Body of pancreas (tissue), 4 donors: ENCODE results near the gene PRM2.

Source experiments
- POLR2A ChIP-seq, 3 donors: fragments of 450-650 bp; IDR thresholded peaks; one replicate each; pipeline ENCODE4 v1.6.1; 2016; ENCODE audit warnings: antibody characterized with exemption in 3 of 3, mild to moderate bottlenecking in 2 of 3
- TF ChIP-seq, protein P1 (sequence below), 7 experiments: fragments of 450-650 bp in 4 of 7; fragments of 200-600 bp in 3 of 7; sonication (generic) in 3 of 7; IDR thresholded peaks; one replicate each; pipeline ENCODE4 v1.5.1; 2016 to 2019; ENCODE audit warnings: antibody characterized with exemption in 7 of 7

DNA sequence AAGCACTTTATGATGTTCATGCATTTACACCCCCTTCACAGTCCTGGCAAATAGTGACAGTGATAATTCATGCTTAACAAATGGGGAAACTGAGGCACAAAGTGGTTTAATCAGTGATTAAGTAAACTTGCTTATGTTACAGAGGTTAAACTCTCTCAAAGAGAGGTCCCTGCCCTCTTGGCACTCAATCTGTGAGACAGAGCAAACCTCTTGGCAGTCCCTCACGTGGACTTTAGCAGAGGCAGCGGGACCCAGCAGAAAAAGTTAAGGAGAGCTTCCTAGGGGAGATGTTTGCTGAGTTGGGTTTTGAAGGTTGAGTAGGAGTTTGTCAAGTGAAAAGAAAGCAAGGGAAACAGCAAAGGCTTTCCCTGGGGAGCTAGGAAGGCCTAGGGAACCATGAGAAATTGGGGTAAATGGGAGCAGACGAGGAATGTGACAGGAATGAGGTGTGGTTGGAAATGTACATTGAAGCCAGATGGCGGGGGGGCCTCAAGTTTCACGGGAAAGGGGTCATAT lies 31.0 kb downstream of the PRM2 start:
- TF ChIP-seq, protein P1, sequence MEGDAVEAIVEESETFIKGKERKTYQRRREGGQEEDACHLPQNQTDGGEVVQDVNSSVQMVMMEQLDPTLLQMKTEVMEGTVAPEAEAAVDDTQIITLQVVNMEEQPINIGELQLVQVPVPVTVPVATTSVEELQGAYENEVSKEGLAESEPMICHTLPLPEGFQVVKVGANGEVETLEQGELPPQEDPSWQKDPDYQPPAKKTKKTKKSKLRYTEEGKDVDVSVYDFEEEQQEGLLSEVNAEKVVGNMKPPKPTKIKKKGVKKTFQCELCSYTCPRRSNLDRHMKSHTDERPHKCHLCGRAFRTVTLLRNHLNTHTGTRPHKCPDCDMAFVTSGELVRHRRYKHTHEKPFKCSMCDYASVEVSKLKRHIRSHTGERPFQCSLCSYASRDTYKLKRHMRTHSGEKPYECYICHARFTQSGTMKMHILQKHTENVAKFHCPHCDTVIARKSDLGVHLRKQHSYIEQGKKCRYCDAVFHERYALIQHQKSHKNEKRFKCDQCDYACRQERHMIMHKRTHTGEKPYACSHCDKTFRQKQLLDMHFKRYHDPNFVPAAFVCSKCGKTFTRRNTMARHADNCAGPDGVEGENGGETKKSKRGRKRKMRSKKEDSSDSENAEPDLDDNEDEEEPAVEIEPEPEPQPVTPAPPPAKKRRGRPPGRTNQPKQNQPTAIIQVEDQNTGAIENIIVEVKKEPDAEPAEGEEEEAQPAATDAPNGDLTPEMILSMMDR (IDR thresholded peaks at IDR 0.05), result no peak
- no peak for TF ChIP-seq POLR2A (IDR thresholded peaks at IDR 0.05)
